ENCODE results near the gene FATE1. TPM values are rescaled to one million over a fixed set of nuclear protein-coding genes. Genes with fewer than 3 reads are reported as not detected.

The FATE1 gene
- total RNA-seq, 1 donor from 2014 or later, result 0.52 TPM

DNA sequence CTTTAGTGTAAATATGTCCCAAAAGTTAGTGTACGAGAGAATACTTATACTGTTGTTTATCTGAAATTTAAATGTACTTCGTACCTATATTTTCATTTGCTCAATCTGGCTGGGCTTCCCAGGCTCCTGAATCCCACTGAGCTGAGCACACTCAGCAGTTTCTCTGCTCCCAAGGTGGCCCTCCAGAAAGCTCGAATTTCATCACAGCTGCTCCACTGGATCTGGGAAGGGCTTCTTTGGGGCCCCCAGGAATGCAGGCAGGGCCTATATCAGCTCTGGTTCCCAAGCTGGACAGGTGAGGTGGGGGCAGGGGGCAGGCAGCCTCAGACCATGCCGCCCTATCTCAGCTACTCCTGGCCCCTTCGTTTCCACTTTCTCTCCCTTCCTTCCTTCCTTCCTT, 1.5 kb upstream of the FATE1 start:
- Histone ChIP-seq H3K27me3 (ENCODE audit: control insufficient read depth in 3 of 3, insufficient read depth in 3 of 3, low read length in 3 of 3) (peaks cover 0 to 2% (median 0%) of the 10 kb centered on the region in 3 donors), H3K4me3 (ENCODE audit: low read length in 3 of 3) (no peak overlapping the region), H3K4me1 (ENCODE audit: control insufficient read depth in 3 of 3, insufficient read depth in 3 of 3, low read length in 3 of 3) (peaks cover 0 to 4% (median 0%) of the 10 kb centered on the region in 3 donors), H3K27ac (ENCODE audit: low read depth, low read length) (no peak overlapping the region), H3K9me3 (ENCODE audit: control insufficient read depth in 3 of 3, low read length in 3 of 3) (no peaks in the 10 kb centered on the region), H3K36me3 (ENCODE audit: control insufficient read depth in 3 of 3, insufficient read depth in 3 of 3, low read length in 3 of 3) (no peaks in the 10 kb centered on the region), H3K9ac (ENCODE audit: low read depth in 1 of 3, low read length in 3 of 3) (no peak overlapping the region)

DNA sequence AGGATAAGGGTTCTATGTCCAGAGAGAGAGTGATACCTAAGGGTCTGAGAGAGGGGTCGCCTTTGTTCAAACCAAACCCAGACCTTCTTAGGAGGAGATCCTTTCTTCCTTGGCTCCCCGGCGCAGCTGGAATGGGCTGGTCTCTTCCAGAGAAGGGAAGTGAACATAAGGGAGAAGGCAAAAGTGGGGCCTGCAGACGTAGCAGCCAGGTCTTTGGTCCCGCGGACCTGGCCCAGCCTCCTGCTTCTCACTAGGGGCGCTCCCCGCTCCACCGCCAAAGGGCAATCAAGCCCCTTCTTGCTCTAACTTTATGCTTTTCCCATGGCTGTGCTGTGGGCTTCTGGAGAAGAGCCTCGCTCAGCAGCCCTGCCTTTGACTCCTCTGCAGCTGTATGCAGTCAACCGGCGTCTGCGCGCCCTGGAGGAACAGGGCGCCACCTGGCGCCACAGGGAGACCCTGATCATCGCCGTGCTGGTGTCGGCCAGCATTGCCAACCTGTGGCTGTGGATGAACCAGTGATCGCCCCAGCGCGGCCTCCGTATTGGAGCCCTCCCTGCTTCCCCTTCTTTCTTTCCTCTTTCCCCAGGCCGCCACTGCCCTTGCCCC, 6.5 kb downstream of the FATE1 start:
- Histone ChIP-seq H3K27ac (ENCODE audit: low read depth, low read length) (no peak overlapping the region), H3K36me3 (ENCODE audit: control insufficient read depth in 3 of 3, insufficient read depth in 3 of 3, low read length in 3 of 3) (no peaks in the 10 kb centered on the region), H3K27me3 (ENCODE audit: control insufficient read depth in 3 of 3, insufficient read depth in 3 of 3, low read length in 3 of 3) (no peaks in the 10 kb centered on the region), H3K4me3 (ENCODE audit: low read length in 3 of 3) (no peak overlapping the region), H3K9ac (ENCODE audit: low read depth in 1 of 3, low read length in 3 of 3) (no peak overlapping the region), H3K9me3 (ENCODE audit: control insufficient read depth in 3 of 3, low read length in 3 of 3) (no peaks in the 10 kb centered on the region), H3K4me1 (ENCODE audit: control insufficient read depth in 3 of 3, insufficient read depth in 3 of 3, low read length in 3 of 3) (peaks cover 0 to 7% (median 0%) of the 10 kb centered on the region in 3 donors)

GRCh38 chrX:151723156-151723760, 7.4 kb downstream of the FATE1 start:
- Histone ChIP-seq H3K9ac (ENCODE audit: low read depth in 1 of 3, low read length in 3 of 3) (no peak overlapping the region), H3K4me3 (ENCODE audit: low read length in 3 of 3) (no peak overlapping the region), H3K9me3 (ENCODE audit: control insufficient read depth in 3 of 3, low read length in 3 of 3) (no peaks in the 10 kb centered on the region), H3K27ac (ENCODE audit: low read depth, low read length) (no peak overlapping the region), H3K27me3 (ENCODE audit: control insufficient read depth in 3 of 3, insufficient read depth in 3 of 3, low read length in 3 of 3) (no peaks in the 10 kb centered on the region), H3K36me3 (ENCODE audit: control insufficient read depth in 3 of 3, insufficient read depth in 3 of 3, low read length in 3 of 3) (no peaks in the 10 kb centered on the region), H3K4me1 (ENCODE audit: control insufficient read depth in 3 of 3, insufficient read depth in 3 of 3, low read length in 3 of 3) (peaks cover 0 to 7% (median 0%) of the 10 kb centered on the region in 3 donors)

GRCh38 chrX:151724563-151725337, 8.9 kb downstream of the FATE1 start:
- no peak overlapping the region for H3K9ac ChIP-seq (ENCODE audit: low read depth in 1 of 3, low read length in 3 of 3)
- no peaks in the 10 kb centered on the region for H3K9me3 ChIP-seq (ENCODE audit: control insufficient read depth in 3 of 3, low read length in 3 of 3)
- no peak overlapping the region for H3K4me3 ChIP-seq (ENCODE audit: low read length in 3 of 3)
- H3K27ac ChIP-seq (ENCODE audit: low read depth, low read length), result no peak overlapping the region
- no peaks in the 10 kb centered on the region for H3K27me3 ChIP-seq (ENCODE audit: control insufficient read depth in 3 of 3, insufficient read depth in 3 of 3, low read length in 3 of 3)
- no peaks in the 10 kb centered on the region for H3K36me3 ChIP-seq (ENCODE audit: control insufficient read depth in 3 of 3, insufficient read depth in 3 of 3, low read length in 3 of 3)
- H3K4me1 ChIP-seq (ENCODE audit: control insufficient read depth in 3 of 3, insufficient read depth in 3 of 3, low read length in 3 of 3), result peaks cover 0 to 7% (median 0%) of the 10 kb centered on the region in 3 donors

- H3K9me3 ChIP-seq (ENCODE audit: control insufficient read depth in 3 of 3, low read length in 3 of 3), result no peaks in the 10 kb centered on the region
- H3K36me3 ChIP-seq (ENCODE audit: control insufficient read depth in 3 of 3, insufficient read depth in 3 of 3, low read length in 3 of 3), result no peaks in the 10 kb centered on the region
- no peak overlapping the region for H3K27ac ChIP-seq (ENCODE audit: low read depth, low read length)
- H3K9ac ChIP-seq (ENCODE audit: low read depth in 1 of 3, low read length in 3 of 3), result no peak overlapping the region
- peaks cover 0 to 7% (median 0%) of the 10 kb centered on the region in 3 donors for H3K4me1 ChIP-seq (ENCODE audit: control insufficient read depth in 3 of 3, insufficient read depth in 3 of 3, low read length in 3 of 3)
- no peaks in the 10 kb centered on the region for H3K27me3 ChIP-seq (ENCODE audit: control insufficient read depth in 3 of 3, insufficient read depth in 3 of 3, low read length in 3 of 3)
- H3K4me3 ChIP-seq (ENCODE audit: low read length in 3 of 3), result no peak overlapping the region
Observed at GRCh38 chrX:151725338-151725614, 9.4 kb downstream of the FATE1 start.

GRCh38 chrX:151726751-151727150, 10.9 kb downstream of the FATE1 start:
- Histone ChIP-seq H3K27me3 (ENCODE audit: control insufficient read depth in 3 of 3, insufficient read depth in 3 of 3, low read length in 3 of 3) (no peaks in the 10 kb centered on the region), H3K9me3 (ENCODE audit: control insufficient read depth in 3 of 3, low read length in 3 of 3) (no peaks in the 10 kb centered on the region), H3K9ac (ENCODE audit: low read depth in 1 of 3, low read length in 3 of 3) (no peak overlapping the region), H3K27ac (ENCODE audit: low read depth, low read length) (no peak overlapping the region), H3K36me3 (ENCODE audit: control insufficient read depth in 3 of 3, insufficient read depth in 3 of 3, low read length in 3 of 3) (no peaks in the 10 kb centered on the region), H3K4me1 (ENCODE audit: control insufficient read depth in 3 of 3, insufficient read depth in 3 of 3, low read length in 3 of 3) (peaks cover 0 to 7% (median 0%) of the 10 kb centered on the region in 3 donors), H3K4me3 (ENCODE audit: low read length in 3 of 3) (no peak overlapping the region)

DNA sequence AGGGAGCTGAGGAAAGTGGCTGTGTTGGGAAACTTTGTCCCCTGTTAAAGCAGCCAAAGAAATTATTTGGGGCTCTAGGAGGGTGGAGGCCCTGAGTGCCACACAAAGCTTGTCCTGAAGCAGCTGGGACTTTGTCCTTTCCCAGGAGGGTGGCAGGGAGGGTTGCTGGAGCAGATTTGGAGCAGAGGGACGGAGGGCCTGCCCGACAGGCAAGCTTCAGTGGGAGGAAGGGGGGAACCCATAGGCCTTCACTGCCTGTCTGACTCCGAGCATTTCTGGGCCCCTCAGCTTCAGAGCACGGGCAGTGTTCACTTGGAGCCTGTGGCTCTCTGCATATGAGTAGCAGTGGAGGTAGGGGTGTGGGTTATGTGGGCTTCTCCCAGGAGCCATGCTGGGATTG, 11.5 kb downstream of the FATE1 start:
- no peak overlapping the region for H3K4me3 ChIP-seq (ENCODE audit: low read length in 3 of 3)
- H3K9ac ChIP-seq (ENCODE audit: low read depth in 1 of 3, low read length in 3 of 3), result no peak overlapping the region
- H3K9me3 ChIP-seq (ENCODE audit: control insufficient read depth in 3 of 3, low read length in 3 of 3), result no peaks in the 10 kb centered on the region
- peaks cover 0 to 7% (median 0%) of the 10 kb centered on the region in 3 donors for H3K4me1 ChIP-seq (ENCODE audit: control insufficient read depth in 3 of 3, insufficient read depth in 3 of 3, low read length in 3 of 3)
- no peaks in the 10 kb centered on the region for H3K36me3 ChIP-seq (ENCODE audit: control insufficient read depth in 3 of 3, insufficient read depth in 3 of 3, low read length in 3 of 3)
- no peak overlapping the region for H3K27ac ChIP-seq (ENCODE audit: low read depth, low read length)
- H3K27me3 ChIP-seq (ENCODE audit: control insufficient read depth in 3 of 3, insufficient read depth in 3 of 3, low read length in 3 of 3), result peaks cover 0 to 3% (median 0%) of the 10 kb centered on the region in 3 donors

DNA sequence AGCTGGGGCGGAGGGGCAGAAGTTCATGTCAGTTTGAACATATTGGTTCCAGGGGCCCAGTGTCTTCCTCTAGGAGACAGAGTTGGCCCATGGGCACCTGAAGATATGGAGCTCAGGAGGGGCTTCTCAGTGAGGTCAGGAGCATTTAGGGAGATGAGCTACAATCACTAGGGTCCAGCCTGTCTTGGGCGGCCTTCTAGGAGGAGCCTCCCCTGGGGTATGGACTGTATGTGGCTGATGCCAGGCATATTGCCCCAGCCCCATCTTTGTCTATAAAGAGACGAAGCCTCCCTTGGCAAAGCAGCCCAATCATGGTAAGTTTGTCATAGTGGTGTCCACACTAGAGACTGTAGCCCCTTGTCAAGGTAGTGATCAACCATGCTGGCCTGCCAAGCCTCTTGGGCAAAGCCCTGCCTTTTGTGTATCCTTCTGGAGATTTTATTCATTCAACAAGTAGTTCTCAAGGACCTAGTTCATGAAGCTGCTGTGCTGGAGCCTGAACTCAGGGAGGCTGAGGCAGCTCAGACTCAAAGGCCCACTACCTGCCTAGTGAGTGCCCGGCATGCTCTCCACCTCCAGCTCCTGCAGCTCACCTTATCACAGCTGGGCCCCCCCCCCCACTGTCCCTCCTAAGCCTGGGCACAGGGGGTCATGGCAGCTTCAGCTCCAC, 13.4 kb downstream of the FATE1 start:
- no peaks in the 10 kb centered on the region for H3K9me3 ChIP-seq (ENCODE audit: control insufficient read depth in 3 of 3, low read length in 3 of 3)
- no peak overlapping the region for H3K9ac ChIP-seq (ENCODE audit: low read depth in 1 of 3, low read length in 3 of 3)
- peaks cover 0 to 2% (median 0%) of the 10 kb centered on the region in 3 donors for H3K4me1 ChIP-seq (ENCODE audit: control insufficient read depth in 3 of 3, insufficient read depth in 3 of 3, low read length in 3 of 3)
- H3K27me3 ChIP-seq (ENCODE audit: control insufficient read depth in 3 of 3, insufficient read depth in 3 of 3, low read length in 3 of 3), result peaks cover 0 to 3% (median 0%) of the 10 kb centered on the region in 3 donors
- no peaks in the 10 kb centered on the region for H3K36me3 ChIP-seq (ENCODE audit: control insufficient read depth in 3 of 3, insufficient read depth in 3 of 3, low read length in 3 of 3)
- H3K27ac ChIP-seq (ENCODE audit: low read depth, low read length), result no peak overlapping the region
- H3K4me3 ChIP-seq (ENCODE audit: low read length in 3 of 3), result no peak overlapping the region

GRCh38 chrX:151734446-151734845, 18.6 kb downstream of the FATE1 start, which contains the start of gene CNGA2:
Gene CNGA2 (plus strand): TSS chrX:151734746. CDS start chrX:151738484, 3,738 bp downstream.
- no peaks in the 10 kb centered on the region for H3K4me1 ChIP-seq (ENCODE audit: control insufficient read depth in 3 of 3, insufficient read depth in 3 of 3, low read length in 3 of 3)
- no peaks in the 10 kb centered on the region for H3K36me3 ChIP-seq (ENCODE audit: control insufficient read depth in 3 of 3, insufficient read depth in 3 of 3, low read length in 3 of 3)
- no peak within 1 kb of the TSS for H3K9ac ChIP-seq (ENCODE audit: low read depth in 1 of 3, low read length in 3 of 3)
- H3K9me3 ChIP-seq (ENCODE audit: control insufficient read depth in 3 of 3, low read length in 3 of 3), result no peaks in the 10 kb centered on the region
- no peak within 1 kb of the TSS for H3K4me3 ChIP-seq (ENCODE audit: low read length in 3 of 3)
- H3K27ac ChIP-seq (ENCODE audit: low read depth, low read length), result no peak within 1 kb of the TSS
- H3K27me3 ChIP-seq (ENCODE audit: control insufficient read depth in 3 of 3, insufficient read depth in 3 of 3, low read length in 3 of 3), result peaks cover 0 to 8% (median 0%) of the 10 kb centered on the region in 3 donors

Measured in skeletal muscle tissue (tissue), 4 donors.